A673 (cell line): ENCODE measurements around the gene DNAH3. TPM values are rescaled to one million over a fixed set of nuclear protein-coding genes. Genes with fewer than 3 reads are reported as not detected.

Experiments used
- BruUV-seq: library from RNA; stranded (reverse); fragments of 400-500 nt; replicated peaks from 2 replicates; lab custom pipeline; 2021; lab: Mats Ljungman, UMichigan
- CTCF ChIA-PET: fragments of 300-600 bp; sonication (Branson Sonifier 250); formaldehyde crosslinking; loops from one replicate; lab custom pipeline; 2022; ENCODE audit warnings: antibody characterized with exemption; lab: Charles Lee
- POLR2A ChIA-PET: fragments of 300-600 bp; sonication (Branson Sonifier 250); formaldehyde crosslinking; loops from one replicate; lab custom pipeline; 2022; ENCODE audit warnings: antibody characterized with exemption; ENCODE audit not compliant: low non-redundant PET; lab: Charles Lee
- DNase-seq: peaks from one replicate; pipeline ENCODE4 v3.0.0-alpha.2; 2015; ENCODE audit warnings: low spot score
- H3K27ac ChIP-seq: fragments of 200-600 bp; sonication (generic); 2 replicates; pipeline ENCODE4 v1.5.1; 2016; ENCODE audit warnings: mixed run types, low read depth, mild to moderate bottlenecking, mixed read lengths, antibody characterized with exemption, low read length; ENCODE audit not compliant: poor library complexity, severe bottlenecking
- H3K27me3 ChIP-seq: fragments of 200-600 bp; sonication (generic); replicated peaks from 2 replicates; pipeline ENCODE4 v1.6.1; 2017; ENCODE audit warnings: mixed run types, low read depth, mild to moderate bottlenecking, mixed read lengths, antibody characterized with exemption, low read length; ENCODE audit not compliant: insufficient read depth, poor library complexity
- H3K36me3 ChIP-seq: fragments of 200-600 bp; sonication (generic); 2 replicates; pipeline ENCODE4 v1.6.1; 2016; ENCODE audit warnings: mixed run types, mild to moderate bottlenecking, mixed read lengths, antibody characterized with exemption, low read length; ENCODE audit not compliant: insufficient read depth, poor library complexity, severe bottlenecking
- H3K4me1 ChIP-seq: fragments of 200-600 bp; sonication (generic); 2 replicates; pipeline ENCODE4 v1.6.1; 2017; ENCODE audit warnings: mixed run types, mild to moderate bottlenecking, mixed read lengths, antibody characterized with exemption, low read length; ENCODE audit not compliant: insufficient read depth, poor library complexity, severe bottlenecking
- H3K4me3 ChIP-seq: fragments of 200-600 bp; sonication (generic); 2 replicates; pipeline ENCODE4 v1.5.1; 2016; ENCODE audit warnings: low read depth, mixed run types, mild to moderate bottlenecking, mixed read lengths, low read length; ENCODE audit not compliant: poor library complexity, severe bottlenecking
- H3K9me3 ChIP-seq: fragments of 200-600 bp; sonication (generic); 2 replicates; pipeline ENCODE4 v1.6.1; 2016; ENCODE audit warnings: mixed run types, low read depth, mild to moderate bottlenecking, mixed read lengths, antibody characterized with exemption, low read length; ENCODE audit not compliant: poor library complexity, severe bottlenecking
- CTCF ChIP-seq: fragments of 300-800, 200-600 bp; sonication (generic); conservative IDR thresholded peaks from 2 replicates; pipeline ENCODE4 v1.5.1; 2017; ENCODE audit warnings: low read depth, mild to moderate bottlenecking, antibody characterized with exemption, low read length, moderate library complexity, mixed read lengths
- EZH2 ChIP-seq: fragments of 200-600 bp; sonication (generic); IDR thresholded peaks from 2 replicates; pipeline ENCODE4 v1.6.1; 2017; ENCODE audit warnings: borderline replicate concordance, low read depth, mild to moderate bottlenecking, mixed read lengths, antibody characterized with exemption, low read length; ENCODE audit not compliant: poor library complexity, severe bottlenecking
- intact Hi-C: fragments of 100-400 bp; cut with micrococcal nuclease; formaldehyde crosslinking; loops from one replicate; pipeline ENCODE4 v1.10.0; 2022; ENCODE audit not compliant: unreplicated experiment
- total RNA-seq: library from RNA; stranded (reverse); gene quantifications from 2 replicates; pipeline ENCODE4 v1.2.3, GENCODE V29; 2021

Gene DNAH3
- total RNA-seq, 1 experiment from 2014 or later = not detected

- H3K36me3 ChIP-seq = no peaks in the 10 kb centered on the region
- BruUV-seq = no TSS peak
- intact Hi-C loops = no loop called here
- no peaks in the 10 kb centered on the region for H3K9me3 ChIP-seq
- no peak overlapping the region for H3K27ac ChIP-seq
- TF ChIP-seq EZH2 (no peak), CTCF (no peak)
- H3K27me3 ChIP-seq = no peaks in the 10 kb centered on the region
- no peak for DNase-seq
- H3K4me1 ChIP-seq = no peaks in the 10 kb centered on the region
- ChIA-PET CTCF (no interaction called here), POLR2A (no interaction called here)
- no peak overlapping the region for H3K4me3 ChIP-seq
Observed at GRCh38 chr16:20952139-20952920, 198.3 kb downstream of the DNAH3 start.

- intact Hi-C loops = no loop called here
- no peak for DNase-seq
- H3K27me3 ChIP-seq = no peaks in the 10 kb centered on the region
- no peaks in the 10 kb centered on the region for H3K36me3 ChIP-seq
- CTCF ChIA-PET = no interaction called here
- TF ChIP-seq EZH2 (no peak), CTCF (no peak)
- H3K9me3 ChIP-seq = no peaks in the 10 kb centered on the region
- no peaks in the 10 kb centered on the region for H3K4me1 ChIP-seq
- POLR2A ChIA-PET = no interaction called here
- H3K4me3 ChIP-seq = no peak overlapping the region
- H3K27ac ChIP-seq = no peak overlapping the region
- BruUV-seq = no TSS peak
Observed at GRCh38 chr16:20950294-20950693, 200.4 kb downstream of the DNAH3 start.

GRCh38 chr16:20949660-20950059 is 201.0 kb downstream of the DNAH3 start:
- no TSS peak for BruUV-seq
- Histone ChIP-seq H3K36me3 (no peaks in the 10 kb centered on the region), H3K4me1 (no peaks in the 10 kb centered on the region), H3K9me3 (no peaks in the 10 kb centered on the region), H3K4me3 (no peak overlapping the region), H3K27me3 (no peaks in the 10 kb centered on the region), H3K27ac (no peak overlapping the region)
- ChIA-PET POLR2A (no interaction called here), CTCF (no interaction called here)
- TF ChIP-seq CTCF (no peak), EZH2 (no peak)
- DNase-seq = no peak
- intact Hi-C loops = loop anchor here (10.0 kb wide), 1 partner anchor 95 kb away; no protein-coding TSS in a partner anchor
